ENCODE data around the gene TPSAB1. TPM values are rescaled to one million over a fixed set of nuclear protein-coding genes. Genes with fewer than 3 reads are reported as not detected.
"Not testable (repeated sequence)": the region's sequence is repeated elsewhere in the genome, so short reads cannot be mapped to it uniquely, and the experiment has no call there.

TPSAB1 gene
- total RNA-seq, 1 experiment from 2014 or later, result not detected

DNA sequence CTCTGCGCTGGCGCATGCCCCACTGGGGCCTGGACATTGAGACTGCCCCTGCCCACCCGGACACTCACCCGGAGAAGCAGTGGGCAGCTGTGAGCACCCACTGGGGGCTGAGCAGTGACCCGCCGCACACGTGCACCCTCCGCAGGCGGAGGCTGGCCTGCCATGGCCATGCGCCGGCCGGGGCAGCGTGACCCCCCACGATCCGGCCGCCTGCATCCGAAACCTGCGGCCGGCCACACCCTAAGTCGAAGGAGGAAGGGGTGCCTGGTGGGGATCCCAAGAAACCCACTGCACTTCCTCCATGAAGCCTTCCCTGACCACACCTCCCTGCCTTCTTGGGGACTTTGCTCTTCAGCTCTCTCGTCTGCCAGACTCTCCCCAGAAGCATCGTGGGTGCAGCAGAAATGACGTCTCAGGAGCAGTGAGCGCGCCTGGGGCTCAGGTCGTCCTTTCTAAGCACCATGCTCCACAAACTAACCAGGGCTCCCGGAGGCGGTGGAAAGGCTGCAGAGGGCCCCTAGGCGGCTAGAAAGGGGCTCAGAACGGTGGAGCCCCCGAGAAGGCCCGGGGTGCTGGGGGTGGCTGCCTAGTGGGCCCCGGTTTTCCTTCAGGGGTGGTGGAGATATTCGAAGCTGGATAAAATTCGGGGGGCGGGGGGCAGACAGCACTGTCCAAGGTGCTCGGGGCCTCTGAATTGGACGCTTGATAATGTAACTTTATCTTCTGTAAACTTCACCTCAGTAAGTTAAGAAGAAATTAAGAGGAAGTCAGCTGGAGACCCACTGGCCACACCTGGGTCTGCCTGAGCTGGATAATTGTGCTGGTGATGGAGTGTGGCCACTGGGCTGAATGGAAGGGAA lies 16.9 kb upstream of the TPSAB1 start:
- Histone ChIP-seq H3K27ac (ENCODE audit: low read length) (no peak overlapping the region), H3K27me3 (ENCODE audit: low read length) (no peaks in the 10 kb centered on the region), H3K4me3 (ENCODE audit: low read length) (no peak overlapping the region), H3K79me2 (ENCODE audit: low read length) (no peaks in the 10 kb centered on the region), H3K4me1 (ENCODE audit: insufficient read depth, low read length) (no peaks in the 10 kb centered on the region), H3K9me3 (ENCODE audit: low read length) (no peaks in the 10 kb centered on the region), H4K20me1 (ENCODE audit: low read length) (no peaks in the 10 kb centered on the region), H3K36me3 (ENCODE audit: low read depth, low read length) (no peaks in the 10 kb centered on the region), H3F3A (ENCODE audit: low read length, unreplicated experiment) (no peaks in the 10 kb centered on the region), H3K9ac (ENCODE audit: low read length) (no peak overlapping the region), H2AFZ (ENCODE audit: low read length) (no peak overlapping the region), H3K9me2 (replicated peaks; ENCODE audit: low read length) (no peaks in the 10 kb centered on the region), H3K4me2 (ENCODE audit: low read length) (no peak overlapping the region)
- intact Hi-C loops (cut with micrococcal nuclease), result no loop called here
- TF ChIP-seq EZH2phosphoT487 (IDR thresholded peaks at IDR 0.05; ENCODE audit: borderline replicate concordance, low read length) (no peak), EZH2 (IDR thresholded peaks at IDR 0.05; ENCODE audit: low read length, unreplicated experiment) (no peak)
- TF ChIP-seq, protein P1, sequence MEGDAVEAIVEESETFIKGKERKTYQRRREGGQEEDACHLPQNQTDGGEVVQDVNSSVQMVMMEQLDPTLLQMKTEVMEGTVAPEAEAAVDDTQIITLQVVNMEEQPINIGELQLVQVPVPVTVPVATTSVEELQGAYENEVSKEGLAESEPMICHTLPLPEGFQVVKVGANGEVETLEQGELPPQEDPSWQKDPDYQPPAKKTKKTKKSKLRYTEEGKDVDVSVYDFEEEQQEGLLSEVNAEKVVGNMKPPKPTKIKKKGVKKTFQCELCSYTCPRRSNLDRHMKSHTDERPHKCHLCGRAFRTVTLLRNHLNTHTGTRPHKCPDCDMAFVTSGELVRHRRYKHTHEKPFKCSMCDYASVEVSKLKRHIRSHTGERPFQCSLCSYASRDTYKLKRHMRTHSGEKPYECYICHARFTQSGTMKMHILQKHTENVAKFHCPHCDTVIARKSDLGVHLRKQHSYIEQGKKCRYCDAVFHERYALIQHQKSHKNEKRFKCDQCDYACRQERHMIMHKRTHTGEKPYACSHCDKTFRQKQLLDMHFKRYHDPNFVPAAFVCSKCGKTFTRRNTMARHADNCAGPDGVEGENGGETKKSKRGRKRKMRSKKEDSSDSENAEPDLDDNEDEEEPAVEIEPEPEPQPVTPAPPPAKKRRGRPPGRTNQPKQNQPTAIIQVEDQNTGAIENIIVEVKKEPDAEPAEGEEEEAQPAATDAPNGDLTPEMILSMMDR (conservative IDR thresholded peaks at IDR 0.05; ENCODE audit: low read depth, low read length), result no peak
- POLR2A ChIA-PET (ENCODE audit: unreplicated experiment), result no interaction called here
- ATAC-seq (no peak), DNase-seq (no peak)
- CTCF ChIA-PET, result no interaction called here
- BruUV-seq (replicated peaks), result no TSS peak

GRCh38 chr16:1224558-1224957 lies 15.9 kb upstream of the TPSAB1 start:
- Histone ChIP-seq H3F3A (ENCODE audit: low read length, unreplicated experiment) (no peaks in the 10 kb centered on the region), H3K4me1 (ENCODE audit: insufficient read depth, low read length) (no peaks in the 10 kb centered on the region), H3K9ac (ENCODE audit: low read length) (no peak overlapping the region), H2AFZ (ENCODE audit: low read length) (no peak overlapping the region), H3K27ac (ENCODE audit: low read length) (no peak overlapping the region), H4K20me1 (ENCODE audit: low read length) (no peaks in the 10 kb centered on the region), H3K4me3 (ENCODE audit: low read length) (no peak overlapping the region), H3K79me2 (ENCODE audit: low read length) (no peaks in the 10 kb centered on the region), H3K9me3 (ENCODE audit: low read length) (no peaks in the 10 kb centered on the region), H3K36me3 (ENCODE audit: low read depth, low read length) (no peaks in the 10 kb centered on the region), H3K4me2 (ENCODE audit: low read length) (no peak overlapping the region), H3K9me2 (replicated peaks; ENCODE audit: low read length) (no peaks in the 10 kb centered on the region), H3K27me3 (ENCODE audit: low read length) (no peaks in the 10 kb centered on the region)
- no peak for DNase-seq
- ATAC-seq, result no peak
- TF ChIP-seq EZH2phosphoT487 (IDR thresholded peaks at IDR 0.05; ENCODE audit: borderline replicate concordance, low read length) (no peak), EZH2 (IDR thresholded peaks at IDR 0.05; ENCODE audit: low read length, unreplicated experiment) (no peak)
- TF ChIP-seq, protein P1 (conservative IDR thresholded peaks at IDR 0.05; ENCODE audit: low read depth, low read length), result no peak
- BruUV-seq (replicated peaks), result no TSS peak
- ChIA-PET CTCF (no interaction called here), POLR2A (ENCODE audit: unreplicated experiment) (no interaction called here)
- intact Hi-C loops (cut with micrococcal nuclease), result no loop called here

GRCh38 chr16:1225051-1225451 lies 15.5 kb upstream of the TPSAB1 start, which contains the start of gene TPSG1:
TSS of gene TPSG1 (minus strand) at chr16:1225268. CDS start at chr16:1225252, 16 bp downstream.
- Histone ChIP-seq H3K4me3 (ENCODE audit: low read length) (no peak within 1 kb of the TSS), H3K4me1 (ENCODE audit: insufficient read depth, low read length) (no peaks in the 10 kb centered on the region), H3K9me2 (replicated peaks; ENCODE audit: low read length) (no peaks in the 10 kb centered on the region), H3K9ac (ENCODE audit: low read length) (no peak within 1 kb of the TSS), H3K36me3 (ENCODE audit: low read depth, low read length) (no peaks in the 10 kb centered on the region), H4K20me1 (ENCODE audit: low read length) (no peaks in the 10 kb centered on the region), H3K9me3 (ENCODE audit: low read length) (no peaks in the 10 kb centered on the region), H2AFZ (ENCODE audit: low read length) (no peak within 1 kb of the TSS), H3F3A (ENCODE audit: low read length, unreplicated experiment) (no peaks in the 10 kb centered on the region), H3K4me2 (ENCODE audit: low read length) (no peak within 1 kb of the TSS), H3K79me2 (ENCODE audit: low read length) (no peaks in the 10 kb centered on the region), H3K27me3 (ENCODE audit: low read length) (no peaks in the 10 kb centered on the region), H3K27ac (ENCODE audit: low read length) (no peak within 1 kb of the TSS)
- no peak for DNase-seq
- ChIA-PET CTCF (no interaction called here), POLR2A (ENCODE audit: unreplicated experiment) (no interaction called here)
- TF ChIP-seq, protein P1 (conservative IDR thresholded peaks at IDR 0.05; ENCODE audit: low read depth, low read length), result no peak
- TF ChIP-seq EZH2phosphoT487 (IDR thresholded peaks at IDR 0.05; ENCODE audit: borderline replicate concordance, low read length), result no peak
- no peak for TF ChIP-seq EZH2 (IDR thresholded peaks at IDR 0.05; ENCODE audit: low read length, unreplicated experiment)
- no peak for ATAC-seq
- BruUV-seq (replicated peaks), result no TSS peak
- intact Hi-C loops (cut with micrococcal nuclease), result no loop called here

- not testable (repeated sequence) for ATAC-seq
Measured at GRCh38 chr16:1225728-1226311, 14.7 kb upstream of the TPSAB1 start.

More at GRCh38 chr16:1225728-1226311, 14.7 kb upstream of the TPSAB1 start:
- H3K4me1 ChIP-seq (ENCODE audit: insufficient read depth, low read length); H4K20me1 ChIP-seq (ENCODE audit: low read length); intact Hi-C loops (cut with micrococcal nuclease); H3K4me2 ChIP-seq (ENCODE audit: low read length); H3K79me2 ChIP-seq (ENCODE audit: low read length); H3K36me3 ChIP-seq (ENCODE audit: low read depth, low read length); CTCF ChIA-PET; POLR2A ChIA-PET (ENCODE audit: unreplicated experiment); DNase-seq; H2AFZ ChIP-seq (ENCODE audit: low read length); H3K9me2 ChIP-seq (replicated peaks; ENCODE audit: low read length); H3K9me3 ChIP-seq (ENCODE audit: low read length); H3F3A ChIP-seq (ENCODE audit: low read length, unreplicated experiment); H3K4me3 ChIP-seq (ENCODE audit: low read length); H3K9ac ChIP-seq (ENCODE audit: low read length); H3K27ac ChIP-seq (ENCODE audit: low read length); BruUV-seq (replicated peaks); H3K27me3 ChIP-seq (ENCODE audit: low read length): not testable (repeated sequence)

All from PC-3 (cell line).